Liver (tissue), 3 donors: Measurements from ENCODE around the gene FARSA.

Experiments used
- CTCF ChIP-seq: fragments of 150-350 bp; IDR thresholded peaks from 2 replicates; pipeline ENCODE4 v1.5.1; 2017; ENCODE audit warnings: improper control_type of control experiment, low read depth, low read length; ENCODE audit not compliant: missing input control
- EGR1 ChIP-seq, 2 donors: IDR thresholded peaks; 2 replicates each; pipeline ENCODE4 v1.6.1; 2016 to 2018; ENCODE audit warnings: antibody characterized with exemption in 2 of 2, low read depth in 2 of 2
- FOXA1 ChIP-seq: IDR thresholded peaks from 2 replicates; pipeline ENCODE4 v1.6.1; 2016; ENCODE audit warnings: antibody characterized with exemption
- GABPA ChIP-seq, 2 donors: IDR thresholded peaks in 1 of 2; conservative IDR thresholded peaks in 1 of 2; 2 replicates each; pipeline ENCODE4 v1.6.1; 2016; ENCODE audit warnings: antibody characterized with exemption in 2 of 2, mild to moderate bottlenecking in 1 of 2, moderate library complexity in 1 of 2
- HNF4A ChIP-seq, 2 donors: conservative IDR thresholded peaks; 2 replicates each; pipeline ENCODE4 v1.6.1; 2016; ENCODE audit warnings: antibody characterized with exemption in 2 of 2, mild to moderate bottlenecking in 2 of 2
- JUND ChIP-seq, 2 donors: IDR thresholded peaks; 2 replicates each; pipeline ENCODE4 v1.6.1; 2016; ENCODE audit warnings: antibody characterized with exemption in 2 of 2
- NR2F2 ChIP-seq: IDR thresholded peaks from 2 replicates; pipeline ENCODE4 v1.6.1; 2016; ENCODE audit warnings: antibody characterized with exemption
- RAD21 ChIP-seq, 2 donors: IDR thresholded peaks; 2 replicates each; pipeline ENCODE4 v1.6.1; 2016; ENCODE audit warnings: antibody characterized with exemption in 2 of 2, mild to moderate bottlenecking in 2 of 2
- REST ChIP-seq: IDR thresholded peaks from 2 replicates; pipeline ENCODE4 v1.6.1; 2016; ENCODE audit warnings: antibody characterized with exemption, mild to moderate bottlenecking
- RXRA ChIP-seq, 2 donors: IDR thresholded peaks; 2 replicates each; pipeline ENCODE4 v1.6.1; 2017 to 2018; ENCODE audit warnings: antibody characterized with exemption in 2 of 2, mild to moderate bottlenecking in 1 of 2
- TAF1 ChIP-seq: conservative IDR thresholded peaks from 2 replicates; pipeline ENCODE4 v1.6.1; 2016; ENCODE audit warnings: antibody characterized with exemption, mild to moderate bottlenecking
- TF ChIP-seq, protein P1 (sequence below): IDR thresholded peaks from 2 replicates; pipeline ENCODE4 v1.6.1; 2016; ENCODE audit warnings: antibody characterized with exemption
- TF ChIP-seq, protein P2 (sequence below): IDR thresholded peaks from 2 replicates; pipeline ENCODE4 v1.6.1; 2016; ENCODE audit warnings: antibody characterized with exemption
- TF ChIP-seq, protein P3 (sequence below): IDR thresholded peaks from 2 replicates; pipeline ENCODE4 v1.6.1; 2016; ENCODE audit warnings: antibody characterized with exemption
- donor health status: healthy.
- donor health status: healthy.

DNA sequence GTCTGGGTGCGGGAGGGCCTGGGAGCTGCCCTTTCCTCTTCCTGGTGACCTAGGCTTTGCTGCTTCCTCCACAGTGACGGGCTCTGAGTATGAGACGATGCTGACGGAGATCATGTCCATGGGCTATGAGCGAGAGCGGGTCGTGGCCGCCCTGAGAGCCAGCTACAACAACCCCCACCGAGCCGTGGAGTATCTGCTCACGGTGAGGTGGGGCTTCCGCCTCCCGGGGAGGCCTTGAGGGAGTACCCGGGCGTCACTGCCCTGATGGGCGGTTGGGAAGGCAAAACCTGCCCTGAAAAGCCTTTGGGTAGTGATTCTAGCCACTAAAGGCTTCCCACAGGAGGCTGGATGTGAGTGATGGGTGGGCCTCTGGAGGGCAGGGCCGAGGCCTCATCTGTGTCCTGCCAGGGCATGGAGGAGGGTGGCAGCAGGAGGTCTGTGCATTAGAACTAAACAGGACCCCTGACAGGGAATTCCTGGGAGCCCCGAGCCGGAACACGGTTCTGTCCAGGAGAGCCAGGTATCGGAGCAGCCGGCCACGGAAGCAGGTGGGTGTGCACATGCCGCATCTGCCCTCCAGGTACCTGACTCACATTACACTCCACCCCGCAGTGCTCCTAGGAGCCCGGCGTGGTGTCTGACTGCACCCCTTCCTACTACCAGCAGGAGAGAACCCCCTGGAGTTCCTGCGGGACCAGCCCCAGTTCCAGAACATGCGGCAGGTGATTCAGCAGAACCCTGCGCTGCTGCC, 15.3 kb upstream of the FARSA start:
- TF ChIP-seq, protein P1, sequence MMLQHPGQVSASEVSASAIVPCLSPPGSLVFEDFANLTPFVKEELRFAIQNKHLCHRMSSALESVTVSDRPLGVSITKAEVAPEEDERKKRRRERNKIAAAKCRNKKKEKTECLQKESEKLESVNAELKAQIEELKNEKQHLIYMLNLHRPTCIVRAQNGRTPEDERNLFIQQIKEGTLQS = no peak
- TF ChIP-seq CTCF (no peak), GABPA (IDR thresholded peaks at IDR 0.05 in 1 of 2, conservative IDR thresholded peaks at IDR 0.05 in 1 of 2) (no peak), EGR1 (IDR thresholded peaks at IDR 0.05; ENCODE audit: low read depth in 2 of 2) (no peak), FOXA1 (no peak), RAD21 (IDR thresholded peaks at IDR 0.05) (no peak), NR2F2 (no peak), TAF1 (no peak), REST (no peak), JUND (IDR thresholded peaks at IDR 0.05) (no peak), RXRA (IDR thresholded peaks at IDR 0.05) (no peak), HNF4A (conservative IDR thresholded peaks at IDR 0.05) (no peak)
- TF ChIP-seq, protein P2, sequence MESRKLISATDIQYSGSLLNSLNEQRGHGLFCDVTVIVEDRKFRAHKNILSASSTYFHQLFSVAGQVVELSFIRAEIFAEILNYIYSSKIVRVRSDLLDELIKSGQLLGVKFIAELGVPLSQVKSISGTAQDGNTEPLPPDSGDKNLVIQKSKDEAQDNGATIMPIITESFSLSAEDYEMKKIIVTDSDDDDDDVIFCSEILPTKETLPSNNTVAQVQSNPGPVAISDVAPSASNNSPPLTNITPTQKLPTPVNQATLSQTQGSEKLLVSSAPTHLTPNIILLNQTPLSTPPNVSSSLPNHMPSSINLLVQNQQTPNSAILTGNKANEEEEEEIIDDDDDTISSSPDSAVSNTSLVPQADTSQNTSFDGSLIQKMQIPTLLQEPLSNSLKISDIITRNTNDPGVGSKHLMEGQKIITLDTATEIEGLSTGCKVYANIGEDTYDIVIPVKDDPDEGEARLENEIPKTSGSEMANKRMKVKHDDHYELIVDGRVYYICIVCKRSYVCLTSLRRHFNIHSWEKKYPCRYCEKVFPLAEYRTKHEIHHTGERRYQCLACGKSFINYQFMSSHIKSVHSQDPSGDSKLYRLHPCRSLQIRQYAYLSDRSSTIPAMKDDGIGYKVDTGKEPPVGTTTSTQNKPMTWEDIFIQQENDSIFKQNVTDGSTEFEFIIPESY = no peak
- TF ChIP-seq, protein P3, sequence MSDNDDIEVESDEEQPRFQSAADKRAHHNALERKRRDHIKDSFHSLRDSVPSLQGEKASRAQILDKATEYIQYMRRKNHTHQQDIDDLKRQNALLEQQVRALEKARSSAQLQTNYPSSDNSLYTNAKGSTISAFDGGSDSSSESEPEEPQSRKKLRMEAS = no peak
